SK-N-SH (cell line): Measurements from ENCODE around the gene VCPKMT.

Source experiments
- CHD2 ChIP-seq: fragments of 150-350 bp; IDR thresholded peaks from 2 replicates; pipeline ENCODE4 v1.6.1; 2018; ENCODE audit warnings: low read length; ENCODE audit not compliant: partially characterized antibody
- EZH2phosphoT487 ChIP-seq: fragments of 200-600 bp; sonication (generic); IDR thresholded peaks from 2 replicates; pipeline ENCODE4 v1.6.1; 2017; ENCODE audit warnings: low read depth, mixed run types, mild to moderate bottlenecking, antibody characterized with exemption, moderate library complexity, borderline replicate concordance
- IRF3 ChIP-seq: fragments of 150-350 bp; IDR thresholded peaks from 2 replicates; pipeline ENCODE4 v1.6.1; 2016; ENCODE audit warnings: mild to moderate bottlenecking, low read depth, low read length
- JUND ChIP-seq: IDR thresholded peaks from 2 replicates; pipeline ENCODE4 v1.4.0; 2012
- MAX ChIP-seq: IDR thresholded peaks from 2 replicates; pipeline ENCODE4 v1.4.0; 2012; ENCODE audit warnings: low read depth
- MEF2A ChIP-seq: IDR thresholded peaks from 2 replicates; pipeline ENCODE4 v1.4.0; 2012; ENCODE audit warnings: low read depth, borderline replicate concordance
- MXI1 ChIP-seq: IDR thresholded peaks from 2 replicates; pipeline ENCODE4 v1.6.1; 2012; ENCODE audit warnings: mild to moderate bottlenecking, low read depth, low read length, improper control_type of control experiment
- POLR2AphosphoS5 ChIP-seq: IDR thresholded peaks from 2 replicates; pipeline ENCODE4 v1.6.1; 2012; ENCODE audit warnings: low read depth, low read length
- RFX5 ChIP-seq: IDR thresholded peaks from 2 replicates; pipeline ENCODE4 v1.6.1; 2012; ENCODE audit warnings: mild to moderate bottlenecking, improper control_type of control experiment, low read length
- SIN3A ChIP-seq: IDR thresholded peaks from 2 replicates; pipeline ENCODE4 v1.6.1; 2012; ENCODE audit warnings: low read depth, mild to moderate bottlenecking, low read length, moderate library complexity, borderline replicate concordance
- TF ChIP-seq, protein P1 (sequence below): fragments of 200-600 bp; sonication (generic); IDR thresholded peaks from 2 replicates; pipeline ENCODE4 v1.6.1; 2017; ENCODE audit warnings: antibody characterized with exemption, mild to moderate bottlenecking, moderate library complexity
- TF ChIP-seq, protein P2 (sequence below): IDR thresholded peaks from 2 replicates; pipeline ENCODE4 v1.6.1; 2012; ENCODE audit warnings: mild to moderate bottlenecking, low read depth, low read length, moderate library complexity

GRCh38 chr14:50072395-50072794 lies 44.0 kb downstream of the VCPKMT start:
- TF ChIP-seq, protein P1, sequence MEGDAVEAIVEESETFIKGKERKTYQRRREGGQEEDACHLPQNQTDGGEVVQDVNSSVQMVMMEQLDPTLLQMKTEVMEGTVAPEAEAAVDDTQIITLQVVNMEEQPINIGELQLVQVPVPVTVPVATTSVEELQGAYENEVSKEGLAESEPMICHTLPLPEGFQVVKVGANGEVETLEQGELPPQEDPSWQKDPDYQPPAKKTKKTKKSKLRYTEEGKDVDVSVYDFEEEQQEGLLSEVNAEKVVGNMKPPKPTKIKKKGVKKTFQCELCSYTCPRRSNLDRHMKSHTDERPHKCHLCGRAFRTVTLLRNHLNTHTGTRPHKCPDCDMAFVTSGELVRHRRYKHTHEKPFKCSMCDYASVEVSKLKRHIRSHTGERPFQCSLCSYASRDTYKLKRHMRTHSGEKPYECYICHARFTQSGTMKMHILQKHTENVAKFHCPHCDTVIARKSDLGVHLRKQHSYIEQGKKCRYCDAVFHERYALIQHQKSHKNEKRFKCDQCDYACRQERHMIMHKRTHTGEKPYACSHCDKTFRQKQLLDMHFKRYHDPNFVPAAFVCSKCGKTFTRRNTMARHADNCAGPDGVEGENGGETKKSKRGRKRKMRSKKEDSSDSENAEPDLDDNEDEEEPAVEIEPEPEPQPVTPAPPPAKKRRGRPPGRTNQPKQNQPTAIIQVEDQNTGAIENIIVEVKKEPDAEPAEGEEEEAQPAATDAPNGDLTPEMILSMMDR: no peak
- TF ChIP-seq EZH2phosphoT487 (no peak), MAX (no peak), POLR2AphosphoS5 (no peak), MXI1 (no peak), MEF2A (no peak), CHD2 (no peak), JUND (no peak), IRF3 (no peak), RFX5 (no peak), SIN3A (no peak)
- TF ChIP-seq, protein P2, sequence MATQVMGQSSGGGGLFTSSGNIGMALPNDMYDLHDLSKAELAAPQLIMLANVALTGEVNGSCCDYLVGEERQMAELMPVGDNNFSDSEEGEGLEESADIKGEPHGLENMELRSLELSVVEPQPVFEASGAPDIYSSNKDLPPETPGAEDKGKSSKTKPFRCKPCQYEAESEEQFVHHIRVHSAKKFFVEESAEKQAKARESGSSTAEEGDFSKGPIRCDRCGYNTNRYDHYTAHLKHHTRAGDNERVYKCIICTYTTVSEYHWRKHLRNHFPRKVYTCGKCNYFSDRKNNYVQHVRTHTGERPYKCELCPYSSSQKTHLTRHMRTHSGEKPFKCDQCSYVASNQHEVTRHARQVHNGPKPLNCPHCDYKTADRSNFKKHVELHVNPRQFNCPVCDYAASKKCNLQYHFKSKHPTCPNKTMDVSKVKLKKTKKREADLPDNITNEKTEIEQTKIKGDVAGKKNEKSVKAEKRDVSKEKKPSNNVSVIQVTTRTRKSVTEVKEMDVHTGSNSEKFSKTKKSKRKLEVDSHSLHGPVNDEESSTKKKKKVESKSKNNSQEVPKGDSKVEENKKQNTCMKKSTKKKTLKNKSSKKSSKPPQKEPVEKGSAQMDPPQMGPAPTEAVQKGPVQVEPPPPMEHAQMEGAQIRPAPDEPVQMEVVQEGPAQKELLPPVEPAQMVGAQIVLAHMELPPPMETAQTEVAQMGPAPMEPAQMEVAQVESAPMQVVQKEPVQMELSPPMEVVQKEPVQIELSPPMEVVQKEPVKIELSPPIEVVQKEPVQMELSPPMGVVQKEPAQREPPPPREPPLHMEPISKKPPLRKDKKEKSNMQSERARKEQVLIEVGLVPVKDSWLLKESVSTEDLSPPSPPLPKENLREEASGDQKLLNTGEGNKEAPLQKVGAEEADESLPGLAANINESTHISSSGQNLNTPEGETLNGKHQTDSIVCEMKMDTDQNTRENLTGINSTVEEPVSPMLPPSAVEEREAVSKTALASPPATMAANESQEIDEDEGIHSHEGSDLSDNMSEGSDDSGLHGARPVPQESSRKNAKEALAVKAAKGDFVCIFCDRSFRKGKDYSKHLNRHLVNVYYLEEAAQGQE: no peak
